Gastrocnemius medialis (tissue), 4 donors: Measurements from ENCODE around the gene TAPT1. TPM values are rescaled to one million over a fixed set of nuclear protein-coding genes. Genes with fewer than 3 reads are reported as not detected.

Source experiments
- ATAC-seq, 2 donors: fragments of 150-250 bp; one replicate each; pipeline ENCODE4 v1.9.1; 2016
- DNase-seq, 2 donors: peaks; one replicate each; pipeline ENCODE4 v3.0.0-alpha.2; 2019
- H3K27ac ChIP-seq, 4 donors: fragments of 200-600 bp; sonication (generic); 1 replicate in 1 of 4; 2 replicates in 3 of 4; pipeline ENCODE4 v1.5.1; 2016 to 2018; ENCODE audit warnings: mild to moderate bottlenecking in 2 of 4, moderate library complexity in 1 of 4
- H3K27me3 ChIP-seq, 3 donors: fragments of 200-600 bp; sonication (generic) in 2 of 3; 1 replicate in 1 of 3; 2 replicates in 2 of 3; pipeline versions ENCODE4 v1.5.1 to v1.6.0; 2016 to 2019; ENCODE audit warnings: mild to moderate bottlenecking in 1 of 3, moderate library complexity in 1 of 3
- H3K36me3 ChIP-seq, 2 donors: fragments of 200-600 bp; sonication (generic) in 1 of 2; one replicate each; pipeline ENCODE4 v1.5.1; 2017 to 2018
- H3K4me1 ChIP-seq, 2 donors: fragments of 200-600 bp; sonication (generic) in 1 of 2; one replicate each; pipeline ENCODE4 v1.5.1; 2016 to 2017; ENCODE audit warnings: mild to moderate bottlenecking in 2 of 2
- H3K4me3 ChIP-seq, 4 donors: fragments of 200-600 bp; sonication (generic) in 3 of 4; 1 replicate in 1 of 4; 2 replicates in 3 of 4; pipeline ENCODE4 v1.5.1; 2016 to 2019; ENCODE audit warnings: mild to moderate bottlenecking in 2 of 4
- H3K9me3 ChIP-seq, 3 donors: fragments of 200-600 bp; sonication (generic) in 2 of 3; 1 replicate in 1 of 3; 2 replicates in 2 of 3; pipeline ENCODE4 v1.5.1; 2016 to 2019
- POLR2A ChIP-seq, 2 donors: fragments of 450-650 bp; IDR thresholded peaks; one replicate each; pipeline ENCODE4 v1.6.1; 2017; ENCODE audit warnings: antibody characterized with exemption in 2 of 2, mild to moderate bottlenecking in 2 of 2, moderate library complexity in 2 of 2
- in situ Hi-C, 4 donors: fragments of 200-750 bp; cut with MboI; loops; one replicate each; pipeline versions ENCODE4 v1.15.0 to v1.8.0; 2017; ENCODE audit warnings: low sequenced_read_pairs in 4 of 4
- intact Hi-C: fragments of 100-400 bp; cut with DNase I; formaldehyde crosslinking; loops from one replicate; pipeline ENCODE4 v1.15.1; 2023; ENCODE audit warnings: low total_unique reads
- total RNA-seq, 4 donors: library from RNA; depleted of rRNA; stranded (reverse); fragments of >200 nt; gene quantifications; one replicate each; pipeline versions ENCODE4 v1.1.0 to v1.2.3, GENCODE V29; 2016
- TF ChIP-seq, protein P1 (sequence below), 5 experiments: fragments of 450-650 bp in 3 of 5; fragments of 200-600 bp in 2 of 5; sonication (generic) in 2 of 5; IDR thresholded peaks in 4 of 5; conservative IDR thresholded peaks in 1 of 5; 1 replicate in 4 of 5; 2 replicates in 1 of 5; pipeline ENCODE4 v1.5.1; 2016 to 2019; ENCODE audit warnings: antibody characterized with exemption in 5 of 5, mild to moderate bottlenecking in 3 of 5, moderate library complexity in 3 of 5

The TAPT1 gene
- total RNA-seq, 4 donors from 2014 or later = 29.5 to 44.1 (median 40.8) TPM

DNA sequence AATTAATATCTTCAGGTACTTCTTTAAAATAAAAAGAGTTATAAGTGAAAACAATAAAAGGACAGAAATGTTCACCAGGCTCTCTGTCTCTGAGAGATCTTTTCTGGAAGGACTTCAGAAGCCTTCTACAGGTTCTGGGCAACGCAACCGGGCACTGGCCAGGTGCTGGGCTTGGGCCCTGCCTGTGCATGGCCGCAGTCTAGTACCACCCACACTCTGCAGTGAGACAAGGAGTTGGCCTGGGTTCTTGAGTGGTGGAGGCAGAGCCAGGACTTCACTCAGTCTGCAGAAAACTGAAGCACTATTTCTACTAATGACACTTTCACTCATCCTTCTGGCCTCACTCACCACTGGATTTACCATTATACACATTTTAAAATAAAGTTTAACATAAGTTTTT, 21.8 kb downstream of the TAPT1 start:
- no peak overlapping the region for H3K4me3 ChIP-seq
- intact Hi-C loops = no loop called here
- H3K27ac ChIP-seq = no peak overlapping the region
- H3K36me3 ChIP-seq = no peaks in the 10 kb centered on the region
- in situ Hi-C loops = loop anchor here in 1 of 4 donors (25.0 kb wide), 2 partner anchors 417 to 1192 kb away; partner anchors contain the start of genes CD38 and CPEB2
- ATAC-seq (no peak), DNase-seq (no peak)
- no peak for TF ChIP-seq POLR2A (IDR thresholded peaks at IDR 0.05)
- peaks cover 34 to 45% of the 10 kb centered on the region in 2 donors for H3K4me1 ChIP-seq
- no peaks in the 10 kb centered on the region for H3K27me3 ChIP-seq
- H3K9me3 ChIP-seq = no peaks in the 10 kb centered on the region

DNA sequence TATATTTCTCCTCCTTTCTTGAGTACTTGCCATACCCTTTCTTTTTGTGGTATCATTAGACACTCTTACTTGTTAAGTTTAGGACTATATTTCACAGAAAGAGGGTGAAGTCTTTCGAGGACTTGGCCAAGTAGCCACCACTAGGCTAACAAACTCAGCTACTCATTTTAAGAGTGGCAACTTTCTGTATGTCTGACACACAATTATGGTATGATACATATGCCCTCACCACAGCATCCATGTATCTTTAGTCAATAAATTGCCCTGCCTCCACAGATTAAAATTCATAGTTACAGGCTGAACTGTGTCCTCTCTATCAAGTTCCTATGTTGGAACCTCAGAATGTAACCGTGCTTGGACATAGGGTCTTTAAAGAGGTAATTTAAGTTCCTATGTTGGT, 23.2 kb downstream of the TAPT1 start:
- Histone ChIP-seq H3K4me1 (peaks cover 37% of the 10 kb centered on the region in 2 donors), H3K27me3 (no peaks in the 10 kb centered on the region), H3K9me3 (no peaks in the 10 kb centered on the region), H3K27ac (no peak overlapping the region), H3K36me3 (no peaks in the 10 kb centered on the region), H3K4me3 (no peak overlapping the region)
- intact Hi-C loops (no loop called here), in situ Hi-C loops (loop anchor here in 1 of 4 donors (25.0 kb wide), 2 partner anchors 416 to 1191 kb away; partner anchors contain the start of genes CD38 and CPEB2)
- TF ChIP-seq, protein P1, sequence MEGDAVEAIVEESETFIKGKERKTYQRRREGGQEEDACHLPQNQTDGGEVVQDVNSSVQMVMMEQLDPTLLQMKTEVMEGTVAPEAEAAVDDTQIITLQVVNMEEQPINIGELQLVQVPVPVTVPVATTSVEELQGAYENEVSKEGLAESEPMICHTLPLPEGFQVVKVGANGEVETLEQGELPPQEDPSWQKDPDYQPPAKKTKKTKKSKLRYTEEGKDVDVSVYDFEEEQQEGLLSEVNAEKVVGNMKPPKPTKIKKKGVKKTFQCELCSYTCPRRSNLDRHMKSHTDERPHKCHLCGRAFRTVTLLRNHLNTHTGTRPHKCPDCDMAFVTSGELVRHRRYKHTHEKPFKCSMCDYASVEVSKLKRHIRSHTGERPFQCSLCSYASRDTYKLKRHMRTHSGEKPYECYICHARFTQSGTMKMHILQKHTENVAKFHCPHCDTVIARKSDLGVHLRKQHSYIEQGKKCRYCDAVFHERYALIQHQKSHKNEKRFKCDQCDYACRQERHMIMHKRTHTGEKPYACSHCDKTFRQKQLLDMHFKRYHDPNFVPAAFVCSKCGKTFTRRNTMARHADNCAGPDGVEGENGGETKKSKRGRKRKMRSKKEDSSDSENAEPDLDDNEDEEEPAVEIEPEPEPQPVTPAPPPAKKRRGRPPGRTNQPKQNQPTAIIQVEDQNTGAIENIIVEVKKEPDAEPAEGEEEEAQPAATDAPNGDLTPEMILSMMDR (IDR thresholded peaks at IDR 0.05 in 4 of 5, conservative IDR thresholded peaks at IDR 0.05 in 1 of 5) = no peak
- no peak for TF ChIP-seq POLR2A (IDR thresholded peaks at IDR 0.05)
- ATAC-seq (no peak), DNase-seq (no peak)

DNA sequence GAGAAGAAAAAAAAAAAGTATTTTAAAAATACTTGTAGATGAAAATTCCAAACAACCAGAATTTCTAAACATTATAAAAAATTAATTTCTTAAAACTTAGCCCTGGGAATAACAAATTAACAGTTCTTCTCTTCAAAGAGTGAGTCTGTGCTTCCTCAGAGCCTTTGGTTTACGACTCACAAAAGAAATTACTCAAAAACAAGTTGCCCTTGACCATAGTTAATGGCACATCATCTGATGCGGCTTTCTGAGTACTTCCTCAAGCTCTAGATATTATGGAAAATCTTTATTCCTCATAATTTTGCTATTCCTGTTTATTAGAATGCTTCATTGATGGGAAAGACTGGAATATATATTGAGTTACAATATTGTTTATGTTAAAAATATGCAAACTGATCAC, 23.7 kb downstream of the TAPT1 start:
- in situ Hi-C loops (loop anchor here in 1 of 4 donors (25.0 kb wide), 2 partner anchors 415 to 1190 kb away; partner anchors contain the start of genes CD38 and CPEB2), intact Hi-C loops (no loop called here)
- ATAC-seq (no peak), DNase-seq (no peak)
- Histone ChIP-seq H3K27me3 (no peaks in the 10 kb centered on the region), H3K9me3 (no peaks in the 10 kb centered on the region), H3K4me1 (peaks cover 35 to 40% of the 10 kb centered on the region in 2 donors), H3K36me3 (no peaks in the 10 kb centered on the region), H3K27ac (no peak overlapping the region), H3K4me3 (no peak overlapping the region)
- TF ChIP-seq, protein P1 (IDR thresholded peaks at IDR 0.05 in 4 of 5, conservative IDR thresholded peaks at IDR 0.05 in 1 of 5) = no peak
- TF ChIP-seq POLR2A (IDR thresholded peaks at IDR 0.05) = no peak

DNA sequence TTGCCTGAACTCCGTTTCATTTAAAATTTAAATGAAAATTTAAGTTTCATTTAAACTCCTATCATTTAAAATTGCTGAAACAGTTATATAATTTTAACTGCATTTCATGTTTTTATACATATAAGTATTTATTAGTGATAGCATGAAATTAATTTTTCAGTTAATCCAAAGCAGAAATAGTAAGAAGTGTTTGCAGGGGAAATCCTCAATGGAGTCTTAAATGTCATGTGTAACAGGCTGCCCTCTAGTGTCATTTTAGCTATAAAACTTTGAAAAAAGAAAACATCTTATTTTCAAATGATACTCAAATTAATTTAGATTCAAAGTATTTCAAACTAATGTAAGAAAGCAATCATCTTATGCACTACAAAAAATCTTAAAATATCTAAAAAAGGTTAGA, 27.2 kb downstream of the TAPT1 start:
- ATAC-seq (no peak), DNase-seq (no peak)
- H3K27ac ChIP-seq = no peak overlapping the region
- H3K4me1 ChIP-seq = peaks cover 23 to 33% of the 10 kb centered on the region in 2 donors
- intact Hi-C loops = no loop called here
- in situ Hi-C loops = loop anchor here in 2 of 4 donors (5.0 to 25.0 kb wide), 4 partner anchors 66 to 174 kb away; no protein-coding TSS in a partner anchor
- H3K4me3 ChIP-seq = no peak overlapping the region
- H3K27me3 ChIP-seq = no peaks in the 10 kb centered on the region
- no peaks in the 10 kb centered on the region for H3K9me3 ChIP-seq
- no peaks in the 10 kb centered on the region for H3K36me3 ChIP-seq
- TF ChIP-seq, protein P1 (IDR thresholded peaks at IDR 0.05 in 4 of 5, conservative IDR thresholded peaks at IDR 0.05 in 1 of 5) = peak in 1 of 5 experiments; percentile 25
- TF ChIP-seq POLR2A (IDR thresholded peaks at IDR 0.05) = no peak

DNA sequence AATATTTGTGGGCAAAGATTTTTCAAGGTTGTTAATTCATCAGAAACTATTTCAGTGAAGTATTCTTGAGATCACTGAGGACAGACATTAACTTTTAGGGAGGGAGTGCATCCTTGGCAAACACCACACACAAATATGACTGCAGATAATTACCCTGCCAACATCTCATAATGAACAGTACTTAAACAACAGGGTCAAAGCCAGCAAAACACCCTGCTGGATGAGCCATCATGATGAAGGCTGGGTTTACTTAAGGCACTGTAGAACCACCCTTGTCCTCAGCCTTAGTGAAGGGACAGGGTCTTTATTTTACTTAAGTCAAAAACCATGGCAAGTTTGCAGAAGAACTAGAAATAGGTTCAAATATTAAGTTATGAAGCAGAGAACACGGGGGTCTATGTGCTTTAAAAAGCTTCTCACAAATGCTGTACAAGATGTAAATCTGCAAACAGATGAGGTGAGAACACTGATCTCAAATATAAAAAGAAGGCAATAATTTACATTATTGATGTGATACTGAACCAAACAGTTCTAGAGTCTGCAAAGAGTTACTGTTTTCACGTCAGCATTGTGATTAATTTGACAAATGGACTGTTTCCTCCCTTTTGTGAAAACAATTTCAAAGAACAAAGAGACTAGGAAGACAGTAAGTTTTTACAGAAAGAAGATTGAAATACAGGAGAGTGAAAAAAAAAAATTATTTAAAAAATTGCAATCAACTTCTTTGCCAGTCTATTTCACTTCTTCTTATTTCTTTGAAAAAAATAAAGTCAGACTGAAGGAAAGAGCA, 28.2 kb downstream of the TAPT1 start:
- no peak overlapping the region for H3K27ac ChIP-seq
- no peak overlapping the region for H3K4me3 ChIP-seq
- intact Hi-C loops (loop anchor here (2.0 kb wide), 1 partner anchor 67 kb away; no protein-coding TSS in a partner anchor), in situ Hi-C loops (loop anchor here in 2 of 4 donors (5.0 to 25.0 kb wide), 4 partner anchors 67 to 173 kb away; no protein-coding TSS in a partner anchor)
- H3K9me3 ChIP-seq = no peaks in the 10 kb centered on the region
- no peak for ATAC-seq
- H3K27me3 ChIP-seq = no peaks in the 10 kb centered on the region
- TF ChIP-seq POLR2A (IDR thresholded peaks at IDR 0.05) = no peak
- TF ChIP-seq, protein P1 (IDR thresholded peaks at IDR 0.05 in 4 of 5, conservative IDR thresholded peaks at IDR 0.05 in 1 of 5) = no peak
- DNase-seq = no peak
- H3K36me3 ChIP-seq = no peaks in the 10 kb centered on the region
- peaks cover 31 to 43% of the 10 kb centered on the region in 2 donors for H3K4me1 ChIP-seq
